PC-3 (cell line): Measurements from ENCODE around the gene TGFBI.

Source experiments
- CTCF ChIP-seq: fragments of 300-600 bp; sonication (generic); conservative IDR thresholded peaks from 2 replicates; pipeline ENCODE4 v1.5.1; 2017; ENCODE audit warnings: antibody characterized with exemption, low read depth, mild to moderate bottlenecking, low read length
- EZH2 ChIP-seq: fragments of 300-600 bp; sonication (generic); IDR thresholded peaks from one replicate; pipeline ENCODE4 v1.6.1; 2017; ENCODE audit warnings: antibody characterized with exemption, mild to moderate bottlenecking, low read length; ENCODE audit not compliant: unreplicated experiment
- EZH2phosphoT487 ChIP-seq: fragments of 300-600 bp; sonication (generic); IDR thresholded peaks from 2 replicates; pipeline ENCODE4 v1.6.1; 2018; ENCODE audit warnings: mild to moderate bottlenecking, antibody characterized with exemption, low read length, borderline replicate concordance

GRCh38 chr5:136047858-136048257, 19.1 kb downstream of the TGFBI start:
- TF ChIP-seq CTCF (no peak), EZH2 (no peak), EZH2phosphoT487 (no peak)
